ENCODE measurements around the gene TFF3. TPM values are rescaled to one million over a fixed set of nuclear protein-coding genes. Genes with fewer than 3 reads are reported as not detected.

The TFF3 gene
- total RNA-seq, 1 donor from 2014 or later: 46.1 TPM

GRCh38 chr21:42272984-42273600, 42.1 kb downstream of the TFF3 start:
- Mint-ChIP-seq H3K4me1 (ENCODE audit: unreplicated experiment) (peaks cover 40% of the 10 kb centered on the region), H3K36me3 (ENCODE audit: unreplicated experiment) (no peaks in the 10 kb centered on the region), H3K4me3 (ENCODE audit: unreplicated experiment) (no peak overlapping the region), H3K27ac (ENCODE audit: unreplicated experiment) (no peak overlapping the region), H3K27me3 (ENCODE audit: unreplicated experiment) (no peaks in the 10 kb centered on the region), H3K9me3 (ENCODE audit: unreplicated experiment) (no peaks in the 10 kb centered on the region)
- no peak for TF ChIP-seq CTCF (IDR thresholded peaks at IDR 0.05)
- DNase-seq (ENCODE audit: extremely low spot score, unreplicated experiment): no peak

- no peaks in the 10 kb centered on the region for H3K27me3 Mint-ChIP-seq (ENCODE audit: unreplicated experiment)
- no peak for TF ChIP-seq CTCF (IDR thresholded peaks at IDR 0.05)
- H3K27ac Mint-ChIP-seq (ENCODE audit: unreplicated experiment): no peak overlapping the region
- no peaks in the 10 kb centered on the region for H3K36me3 Mint-ChIP-seq (ENCODE audit: unreplicated experiment)
- no peak for DNase-seq (ENCODE audit: extremely low spot score, unreplicated experiment)
- no peak overlapping the region for H3K4me3 Mint-ChIP-seq (ENCODE audit: unreplicated experiment)
- no peaks in the 10 kb centered on the region for H3K9me3 Mint-ChIP-seq (ENCODE audit: unreplicated experiment)
- H3K4me1 Mint-ChIP-seq (ENCODE audit: unreplicated experiment): peaks cover 41% of the 10 kb centered on the region
These were observed 42.9 kb downstream of the TFF3 start for GRCh38 chr21:42272109-42272962.

DNA sequence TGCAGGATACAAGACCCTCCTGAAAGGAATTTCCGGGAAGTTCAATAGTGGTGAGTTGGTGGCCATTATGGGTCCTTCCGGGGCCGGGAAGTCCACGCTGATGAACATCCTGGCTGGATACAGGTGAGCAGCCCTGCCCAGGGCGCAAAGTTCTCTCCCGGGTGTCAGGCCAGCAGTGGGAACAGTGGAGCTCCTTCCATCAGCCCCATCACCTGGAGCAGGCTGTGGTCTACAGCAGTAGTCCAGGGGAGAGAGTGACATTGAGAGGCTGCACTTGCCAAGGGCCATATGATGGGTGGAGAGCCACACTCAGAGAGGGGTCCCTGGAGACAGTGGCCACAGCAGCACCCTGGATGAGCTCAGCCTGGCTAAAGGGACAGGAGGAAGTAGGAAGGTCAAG, 44.1 kb downstream of the TFF3 start:
- TF ChIP-seq CTCF (IDR thresholded peaks at IDR 0.05): no peak
- no peaks in the 10 kb centered on the region for H3K9me3 Mint-ChIP-seq (ENCODE audit: unreplicated experiment)
- H3K27ac Mint-ChIP-seq (ENCODE audit: unreplicated experiment): no peak overlapping the region
- H3K4me3 Mint-ChIP-seq (ENCODE audit: unreplicated experiment): no peak overlapping the region
- no peak for DNase-seq (ENCODE audit: extremely low spot score, unreplicated experiment)
- peaks cover 41% of the 10 kb centered on the region for H3K4me1 Mint-ChIP-seq (ENCODE audit: unreplicated experiment)
- H3K36me3 Mint-ChIP-seq (ENCODE audit: unreplicated experiment): no peaks in the 10 kb centered on the region
- no peaks in the 10 kb centered on the region for H3K27me3 Mint-ChIP-seq (ENCODE audit: unreplicated experiment)

- peaks cover 42% of the 10 kb centered on the region for H3K4me1 Mint-ChIP-seq (ENCODE audit: unreplicated experiment)
- no peak overlapping the region for H3K4me3 Mint-ChIP-seq (ENCODE audit: unreplicated experiment)
- H3K36me3 Mint-ChIP-seq (ENCODE audit: unreplicated experiment): no peaks in the 10 kb centered on the region
- no peaks in the 10 kb centered on the region for H3K9me3 Mint-ChIP-seq (ENCODE audit: unreplicated experiment)
- no peaks in the 10 kb centered on the region for H3K27me3 Mint-ChIP-seq (ENCODE audit: unreplicated experiment)
- no peak for TF ChIP-seq CTCF (IDR thresholded peaks at IDR 0.05)
- no peak for DNase-seq (ENCODE audit: extremely low spot score, unreplicated experiment)
- H3K27ac Mint-ChIP-seq (ENCODE audit: unreplicated experiment): peak overlapping the region; percentile 4
These were observed 45.8 kb downstream of the TFF3 start for GRCh38 chr21:42269386-42269785.

DNA sequence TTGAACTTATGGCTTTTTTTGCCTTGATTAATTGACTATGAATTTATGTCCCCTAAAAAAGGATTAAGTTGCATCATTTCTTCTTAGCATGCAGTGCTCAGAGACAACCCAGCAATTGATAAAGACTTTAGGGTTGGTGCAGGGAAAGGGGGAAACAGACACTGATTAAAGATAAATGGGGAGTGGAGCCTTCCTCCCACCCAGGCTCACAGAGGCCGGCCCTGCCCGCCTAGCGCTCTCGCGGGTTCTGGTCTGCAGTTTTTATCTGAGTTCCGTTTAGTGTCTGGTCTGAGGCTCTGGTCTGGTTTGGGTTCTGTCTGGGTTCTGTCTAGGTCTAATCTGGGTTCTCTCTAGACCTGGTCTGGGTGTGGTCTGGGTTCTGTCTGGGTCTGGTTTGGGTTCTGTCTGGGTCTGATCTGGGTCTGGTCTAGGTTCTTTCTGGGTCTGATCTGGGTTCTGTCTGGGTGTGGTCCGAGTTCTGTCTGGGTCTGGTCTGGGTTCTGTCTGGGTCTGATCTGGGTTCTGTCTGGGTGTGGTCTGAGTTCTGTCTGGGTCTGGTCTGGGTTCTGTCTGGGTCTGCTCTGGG, 48.1 kb downstream of the TFF3 start:
- TF ChIP-seq CTCF (IDR thresholded peaks at IDR 0.05): no peak
- Mint-ChIP-seq H3K27me3 (ENCODE audit: unreplicated experiment) (no peaks in the 10 kb centered on the region), H3K27ac (ENCODE audit: unreplicated experiment) (no peak overlapping the region), H3K36me3 (ENCODE audit: unreplicated experiment) (no peaks in the 10 kb centered on the region), H3K9me3 (ENCODE audit: unreplicated experiment) (no peaks in the 10 kb centered on the region), H3K4me3 (ENCODE audit: unreplicated experiment) (no peak overlapping the region), H3K4me1 (ENCODE audit: unreplicated experiment) (peaks cover 47% of the 10 kb centered on the region)
- DNase-seq (ENCODE audit: extremely low spot score, unreplicated experiment): no peak
